Caco-2 (cell line): ENCODE data around the gene ANKRD27. TPM values are rescaled to one million over a fixed set of nuclear protein-coding genes. Genes with fewer than 3 reads are reported as not detected.
A peak's percentile ranks its signal among the peaks of the same experiment; 100 is the strongest.

Experiments
- BruUV-seq: library from RNA; stranded (reverse); fragments of 400-500 nt; replicated peaks from 2 replicates; lab custom pipeline; 2021; lab: Mats Ljungman, UMichigan
- CTCF ChIA-PET: fragments of 300-600 bp; sonication (Branson Sonifier 250); formaldehyde crosslinking; loops from one replicate; lab custom pipeline; 2022; ENCODE audit warnings: antibody characterized with exemption; lab: Charles Lee
- POLR2A ChIA-PET: fragments of 300-600 bp; sonication (Branson Sonifier 250); formaldehyde crosslinking; loops from one replicate; lab custom pipeline; 2022; ENCODE audit warnings: antibody characterized with exemption; lab: Charles Lee
- DNase-seq, 2 experiments: peaks; one replicate each; pipeline versions ENCODE4 v3.0.0 to v3.0.0-alpha.2; 2020 to 2022
- H3K27me3 ChIP-seq: replicated peaks from 2 replicates; pipeline ENCODE4 v1.6.0; 2011; ENCODE audit warnings: low read length; ENCODE audit not compliant: control insufficient read depth, insufficient read depth
- H3K36me3 ChIP-seq: 2 replicates; pipeline ENCODE4 v1.5.1; 2011; ENCODE audit warnings: low read length; ENCODE audit not compliant: control insufficient read depth, insufficient read depth
- H3K4me1 ChIP-seq: fragments of 250-450 bp; sonication (Bioruptor Pico); 2 replicates; pipeline ENCODE4 v1.5.1; 2020; ENCODE audit warnings: mild to moderate bottlenecking
- H3K4me3 ChIP-seq: 2 replicates; pipeline ENCODE4 v1.5.1; 2011; ENCODE audit warnings: low read depth, mild to moderate bottlenecking, control low read depth, low read length
- H3K9me3 ChIP-seq: fragments of 250-450 bp; sonication (Bioruptor Pico); 2 replicates; pipeline ENCODE4 v1.5.1; 2020; ENCODE audit warnings: mild to moderate bottlenecking, moderate library complexity
- H3K27ac Mint-ChIP-seq: one replicate; pipeline ENCODE4 v1.8.0; 2022; ENCODE audit warnings: mixed read lengths; ENCODE audit not compliant: unreplicated experiment
- H3K27me3 Mint-ChIP-seq: one replicate; pipeline ENCODE4 v1.8.0; 2022; ENCODE audit warnings: mixed read lengths; ENCODE audit not compliant: insufficient read depth, unreplicated experiment
- H3K36me3 Mint-ChIP-seq: one replicate; pipeline ENCODE4 v1.8.0; 2022; ENCODE audit warnings: mild to moderate bottlenecking, mixed read lengths; ENCODE audit not compliant: insufficient read depth, unreplicated experiment
- H3K4me1 Mint-ChIP-seq: one replicate; pipeline ENCODE4 v1.8.0; 2022; ENCODE audit warnings: low read depth, mixed read lengths; ENCODE audit not compliant: unreplicated experiment
- H3K4me3 Mint-ChIP-seq: one replicate; pipeline ENCODE4 v1.8.0; 2022; ENCODE audit warnings: mild to moderate bottlenecking, moderate library complexity, mixed read lengths; ENCODE audit not compliant: unreplicated experiment
- H3K9me3 Mint-ChIP-seq: one replicate; pipeline ENCODE4 v1.8.0; 2022; ENCODE audit warnings: mixed read lengths; ENCODE audit not compliant: unreplicated experiment
- CTCF ChIP-seq, 2 experiments: fragments of 200-600 bp in 1 of 2; IDR thresholded peaks; 1 replicate in 1 of 2; 2 replicates in 1 of 2; pipeline versions ENCODE4 v1.5.1 to v1.8.0; 2011 to 2022; ENCODE audit warnings: antibody characterized with exemption in 1 of 2, control low read depth in 1 of 2, inconsistent platforms in 1 of 2, low read depth in 1 of 2, low read length in 1 of 2, mild to moderate bottlenecking in 1 of 2, moderate library complexity in 1 of 2; ENCODE audit not compliant: insufficient read depth in 1 of 2, severe bottlenecking in 1 of 2, unreplicated experiment in 1 of 2
- intact Hi-C: fragments of 100-400 bp; cut with micrococcal nuclease; formaldehyde crosslinking; loops from one replicate; pipeline ENCODE4 v1.10.0; 2022; ENCODE audit not compliant: unreplicated experiment
- total RNA-seq: library from RNA; stranded (reverse); gene quantifications from 2 replicates; pipeline ENCODE4 v1.2.3, GENCODE V29; 2022

The ANKRD27 gene
- total RNA-seq, 1 experiment from 2014 or later = 54.3 TPM

GRCh38 chr19:32676186-32676894 is 1.4 kb upstream of the ANKRD27 start:
- BruUV-seq = no TSS peak
- H3K9me3 Mint-ChIP-seq = no peaks in the 10 kb centered on the region
- intact Hi-C loops = loop anchor here (10.0 kb wide), 2 partner anchors 82 to 272 kb away; partner anchors contain the start of gene DPY19L3
- TF ChIP-seq CTCF (IDR thresholded peaks at IDR 0.05; ENCODE audit: insufficient read depth in 1 of 2, low read depth in 1 of 2, low read length in 1 of 2, severe bottlenecking in 1 of 2, unreplicated experiment in 1 of 2) = peak in 1 of 2 experiments; percentile 12
- no peak overlapping the region for H3K27ac Mint-ChIP-seq
- peak; percentile 46 to 60 for DNase-seq
- Histone ChIP-seq H3K9me3 (no peaks in the 10 kb centered on the region), H3K4me3 (peak overlapping the region; percentile 90), H3K36me3 (0 out of 2 replicates have a peak, but pooled peaks cover 2% of the 10 kb centered on the region), H3K27me3 (no peaks in the 10 kb centered on the region), H3K4me1 (peaks cover 7% of the 10 kb centered on the region; the same call in 1 of the 2 replicates)
- ChIA-PET CTCF (interaction anchor here (1.0 kb wide), 1 partner anchor 27 kb away, joined by 5 read pairs; no protein-coding TSS in a partner anchor), POLR2A (interaction anchor here (1.5 kb wide), 1 partner anchor 15 kb away, joined by 5 read pairs; the partner anchor contains the start of gene NUDT19)
- peaks cover 30% of the 10 kb centered on the region for H3K4me1 Mint-ChIP-seq
- peak overlapping the region; percentile 90 for H3K4me3 Mint-ChIP-seq
- H3K27me3 Mint-ChIP-seq = no peaks in the 10 kb centered on the region
- H3K36me3 Mint-ChIP-seq = peaks cover 15% of the 10 kb centered on the region

- Histone ChIP-seq H3K36me3 (0 out of 2 replicates have a peak, but pooled peaks cover 2% of the 10 kb centered on the region), H3K9me3 (no peaks in the 10 kb centered on the region), H3K4me1 (peaks cover 9% of the 10 kb centered on the region), H3K4me3 (peak within 1 kb of the TSS; percentile 90), H3K27me3 (no peaks in the 10 kb centered on the region)
- peak within 1 kb of the TSS; percentile 90 for H3K4me3 Mint-ChIP-seq
- BruUV-seq = no TSS peak
- H3K4me1 Mint-ChIP-seq = peaks cover 30% of the 10 kb centered on the region
- ChIA-PET POLR2A (interaction anchor here (1.5 kb wide), 1 partner anchor 16 kb away, joined by 5 read pairs; the partner anchor contains the start of gene NUDT19), CTCF (no interaction called here)
- no peaks in the 10 kb centered on the region for H3K9me3 Mint-ChIP-seq
- peak within 1 kb of the TSS; percentile 48 for H3K27ac Mint-ChIP-seq
- TF ChIP-seq CTCF (IDR thresholded peaks at IDR 0.05; ENCODE audit: insufficient read depth in 1 of 2, low read depth in 1 of 2, low read length in 1 of 2, severe bottlenecking in 1 of 2, unreplicated experiment in 1 of 2) = no peak
- H3K27me3 Mint-ChIP-seq = no peaks in the 10 kb centered on the region
- intact Hi-C loops = loop anchor here (1.0 to 10.0 kb wide), 3 partner anchors 16 to 271 kb away; partner anchors contain the start of genes DPY19L3 and NUDT19
- H3K36me3 Mint-ChIP-seq = peaks cover 15% of the 10 kb centered on the region
- peak; percentile 83 to 86 for DNase-seq
These were observed 773 bp upstream of the ANKRD27 start, which contains the start of gene RGS9BP for GRCh38 chr19:32675720-32676185. Gene RGS9BP, plus strand, starts transcription at chr19:32675848. Its CDS starts 416 bp downstream, at chr19:32676264.
